ENCODE results near the gene LZTS3.
"Not testable (repeated sequence)": the region's sequence is repeated elsewhere in the genome, so short reads cannot be mapped to it uniquely, and the experiment has no call there.

LZTS3 gene

DNA sequence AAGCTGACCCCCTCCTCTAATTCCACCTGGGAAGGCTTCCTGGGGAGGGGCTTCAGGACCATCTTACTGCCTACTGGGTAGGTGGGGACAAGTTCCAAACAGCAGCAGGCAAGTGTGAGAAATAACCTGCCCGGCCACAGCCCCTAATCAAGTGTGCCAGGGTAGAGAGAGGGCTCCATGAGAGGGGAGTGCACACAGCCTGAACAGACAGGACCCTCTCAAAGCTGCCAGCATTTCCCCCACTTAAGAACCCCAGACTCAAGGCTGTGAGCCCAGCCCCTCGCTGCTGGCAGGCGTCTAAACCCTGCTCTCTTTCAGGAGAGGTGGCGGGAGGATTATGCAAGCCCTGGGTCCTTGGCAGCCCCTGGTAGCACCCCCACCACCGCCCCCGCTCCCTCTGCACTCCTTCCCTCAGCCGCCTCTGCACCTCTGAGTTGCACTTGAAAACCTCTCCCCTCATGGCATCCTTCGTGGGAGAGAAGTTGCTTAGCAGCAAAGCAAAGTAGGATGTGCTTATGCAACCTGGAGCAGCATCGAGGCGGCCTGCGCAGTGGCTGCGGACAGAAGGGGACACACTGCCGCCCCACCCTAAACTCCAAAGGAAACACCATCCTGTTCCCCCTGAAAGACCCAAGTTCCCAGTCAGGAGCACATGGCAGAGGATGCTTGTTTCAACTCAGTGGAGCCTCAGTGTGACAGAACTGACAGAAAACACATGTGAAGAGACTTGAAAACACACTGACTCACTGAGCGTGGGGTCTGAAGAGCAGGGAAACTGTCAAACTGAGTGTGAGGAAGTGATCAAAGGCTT lies 20.7 kb upstream of the LZTS3 start:
- no peak for DNase-seq

DNA sequence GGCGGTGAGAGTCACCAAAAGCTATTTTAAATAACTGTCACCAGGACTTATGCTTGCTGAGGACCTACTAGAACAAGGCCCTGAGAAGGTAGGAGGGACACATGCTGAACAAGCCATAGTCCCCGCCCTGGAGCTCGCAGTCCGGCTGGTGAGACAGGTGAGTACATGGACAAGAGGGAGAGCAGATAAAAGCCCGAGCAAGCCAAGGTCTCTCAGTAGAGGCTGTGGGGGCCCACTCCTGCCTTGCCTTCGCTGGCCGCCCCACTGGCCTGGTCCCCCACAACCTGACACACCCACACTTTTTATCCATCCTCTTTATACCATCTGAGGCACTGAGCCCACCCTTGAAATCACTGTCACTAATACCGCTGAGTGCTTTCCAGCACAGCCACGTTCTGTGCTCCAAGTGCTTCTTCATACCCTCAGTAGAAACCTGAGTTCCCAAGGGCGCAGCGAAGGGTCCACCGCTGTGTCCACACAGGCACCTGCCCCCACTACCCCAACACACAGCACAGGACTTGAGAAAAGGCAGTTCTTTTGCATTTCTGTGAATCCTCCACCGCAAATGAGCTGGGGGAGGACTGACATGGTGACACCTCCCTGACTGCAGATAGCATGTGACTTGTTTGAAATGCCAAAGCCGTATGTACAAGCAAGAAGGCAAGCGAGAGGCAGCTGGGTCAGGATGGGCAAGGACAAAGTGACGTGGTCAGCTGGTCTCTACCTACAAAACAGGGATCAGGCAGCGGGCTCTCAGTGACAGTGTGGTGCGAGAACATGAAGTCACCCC lies 19.1 kb upstream of the LZTS3 start:
- no peak for DNase-seq

DNA sequence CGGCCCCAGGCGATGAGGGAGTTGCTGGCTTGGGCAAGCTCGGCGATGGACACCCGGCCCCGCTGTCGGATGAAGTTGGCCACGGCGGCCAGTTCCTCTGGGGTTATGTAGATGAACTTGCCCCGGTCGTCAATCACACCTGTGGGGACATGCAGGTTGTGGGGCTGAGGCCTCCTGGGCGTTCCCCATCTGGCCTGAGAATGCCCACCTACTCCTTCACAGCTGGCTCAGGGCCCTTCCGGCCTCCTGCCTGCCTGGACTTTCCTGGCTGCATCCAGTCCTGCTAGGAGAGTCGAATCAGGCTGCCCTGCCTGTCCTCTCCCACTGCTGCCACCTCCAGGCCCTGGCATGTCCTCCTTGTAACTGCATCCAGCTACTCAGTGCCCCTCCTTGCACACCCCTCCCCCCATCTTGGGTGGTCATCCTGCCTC lies 17.3 kb upstream of the LZTS3 start:
- no peak for DNase-seq

DNA sequence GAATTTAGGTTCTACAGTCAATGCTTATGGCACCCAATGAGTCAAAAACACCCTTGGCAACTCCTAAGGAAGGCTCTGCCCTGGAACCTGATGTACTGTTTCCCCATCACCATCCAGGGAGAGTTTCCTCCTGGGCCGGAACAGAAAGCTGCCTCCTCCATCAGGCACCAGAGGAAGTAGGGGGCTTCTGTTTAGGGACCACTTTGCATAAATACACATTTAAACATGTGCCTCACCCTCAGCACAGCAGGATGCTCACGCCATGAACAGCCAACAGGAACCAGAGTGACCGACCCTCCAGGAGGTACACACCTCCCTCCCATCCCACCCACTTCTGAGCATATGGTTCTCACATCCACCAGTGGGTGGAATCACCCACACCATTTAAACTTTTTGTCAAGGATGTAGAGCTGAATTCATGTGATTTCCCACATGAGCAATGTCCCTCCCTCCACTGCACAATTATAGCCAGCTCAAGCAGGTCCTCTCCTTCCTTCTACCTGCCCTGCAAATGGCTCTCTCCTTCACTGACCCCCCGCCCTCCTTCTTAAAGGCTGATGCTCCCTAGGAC lies 16.3 kb upstream of the LZTS3 start:
- no peak for DNase-seq

DNA sequence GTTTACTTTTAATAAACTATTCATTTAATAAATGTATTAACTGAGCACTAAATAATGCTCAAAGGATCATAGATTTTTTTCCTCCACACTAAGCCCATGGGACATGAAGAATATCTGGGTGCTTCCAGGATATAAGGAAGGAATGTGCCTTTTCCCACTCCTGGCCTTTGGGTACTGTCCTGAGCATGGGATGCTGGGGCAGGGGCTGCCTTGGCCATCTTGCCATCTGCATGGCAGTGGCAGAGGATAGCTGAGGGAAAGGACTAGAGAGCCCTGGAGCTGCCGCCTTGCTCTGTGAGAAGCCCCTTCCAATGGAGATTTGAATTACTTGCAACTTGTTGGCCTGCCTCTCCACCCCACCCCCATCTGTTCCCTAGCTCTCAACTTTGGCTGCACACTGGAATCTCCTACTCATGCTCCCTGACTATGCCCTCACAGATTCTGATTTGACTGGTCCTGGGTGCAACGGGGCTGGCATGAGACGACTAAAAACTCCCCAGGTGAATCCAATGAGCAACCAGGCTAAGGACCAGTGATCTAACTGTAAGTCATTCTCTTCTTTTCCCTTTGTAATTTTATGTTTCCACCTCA lies 15.6 kb upstream of the LZTS3 start:
- DNase-seq, result no peak

DNA sequence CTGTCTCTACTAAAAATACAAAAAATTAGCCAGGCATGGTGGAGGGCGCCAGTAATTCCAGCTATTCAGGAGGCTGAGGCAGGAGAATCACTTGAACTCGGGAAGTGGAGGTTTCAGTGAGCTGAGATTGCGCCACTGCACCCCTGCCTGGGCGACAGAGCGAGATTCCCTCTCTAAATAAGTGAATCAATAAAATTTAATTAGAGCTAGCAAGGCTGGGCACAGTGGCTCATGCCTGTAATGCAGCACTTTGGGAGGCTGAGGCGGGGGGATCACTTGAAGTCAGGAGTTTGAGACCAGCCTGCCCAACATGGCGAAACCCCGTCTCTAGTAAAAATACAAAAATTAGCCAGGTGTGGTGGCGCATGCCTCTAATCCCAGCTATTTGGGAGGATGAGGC lies 14.5 kb upstream of the LZTS3 start:
- DNase-seq, result not testable (repeated sequence)

DNA sequence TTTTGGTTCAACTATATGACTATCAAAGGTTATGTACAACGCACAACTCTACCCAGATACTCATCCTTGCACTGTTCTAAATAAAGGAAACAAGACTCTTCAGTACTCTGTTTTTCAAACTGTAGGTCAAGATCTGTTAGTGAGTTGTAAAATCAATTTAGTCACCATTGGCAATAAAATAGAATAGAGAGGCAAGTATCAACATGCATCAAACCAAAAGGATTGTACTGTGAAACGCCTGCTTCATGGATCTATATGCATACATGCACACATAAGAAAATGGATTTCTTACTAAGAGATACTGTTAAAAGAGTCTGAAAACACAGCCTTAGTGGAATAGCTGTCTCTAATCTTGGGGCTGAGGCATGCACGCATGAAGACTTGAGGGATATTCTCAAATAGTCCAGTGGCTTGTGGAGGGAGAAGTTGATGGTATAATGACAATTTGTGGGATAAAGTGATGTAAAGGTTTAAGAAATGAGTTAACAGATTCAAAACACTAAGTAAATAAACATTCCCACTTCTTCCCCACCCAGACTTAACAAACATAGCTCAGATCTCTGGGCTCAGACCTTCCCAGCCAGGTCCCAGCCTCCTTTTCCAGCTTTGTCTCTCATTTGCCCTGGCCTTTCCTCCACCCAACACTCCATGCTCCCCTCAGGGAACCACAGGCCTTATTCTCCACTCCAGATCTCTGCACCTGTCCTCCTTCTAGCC lies 10.7 kb upstream of the LZTS3 start:
- no peak for DNase-seq

DNA sequence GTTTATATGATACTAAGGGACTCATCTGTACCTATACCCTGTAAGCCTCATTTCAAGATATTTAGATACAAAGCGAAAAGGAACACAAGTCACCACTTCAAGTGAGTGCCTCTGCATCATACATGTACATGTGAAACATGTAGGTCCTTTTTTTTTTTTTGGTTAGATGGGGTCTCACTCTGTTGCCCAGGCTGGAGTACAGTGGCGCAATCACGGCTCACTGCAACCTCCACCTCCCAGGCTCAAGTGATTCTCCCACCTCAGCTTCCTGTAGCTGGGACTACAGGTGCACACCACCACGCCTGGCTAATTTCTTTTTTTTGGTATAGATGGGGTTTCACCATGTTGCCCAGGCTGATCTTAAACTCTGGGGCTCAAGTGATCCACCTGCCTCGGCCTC lies 9.1 kb upstream of the LZTS3 start:
- DNase-seq, result not testable (repeated sequence)

DNA sequence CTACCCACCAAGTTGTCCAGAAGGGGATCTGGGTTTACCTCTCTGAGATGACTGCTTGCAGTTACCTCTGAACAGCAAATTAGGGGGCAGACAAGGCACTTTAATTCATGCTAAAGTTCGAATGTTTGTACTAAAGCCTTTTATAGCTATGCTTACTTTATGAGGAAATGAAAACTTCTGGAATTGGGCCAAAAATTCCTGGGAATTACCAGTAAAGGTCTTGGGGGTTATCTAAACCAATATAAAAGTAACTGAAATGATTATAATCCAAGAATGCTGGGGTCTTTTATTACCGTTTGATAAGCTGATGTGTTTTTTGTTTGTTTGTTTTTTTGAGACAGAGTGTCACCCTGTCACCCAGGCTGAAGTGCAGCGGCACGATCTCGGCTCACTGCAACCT lies 7.9 kb upstream of the LZTS3 start:
- DNase-seq, result no peak

DNA sequence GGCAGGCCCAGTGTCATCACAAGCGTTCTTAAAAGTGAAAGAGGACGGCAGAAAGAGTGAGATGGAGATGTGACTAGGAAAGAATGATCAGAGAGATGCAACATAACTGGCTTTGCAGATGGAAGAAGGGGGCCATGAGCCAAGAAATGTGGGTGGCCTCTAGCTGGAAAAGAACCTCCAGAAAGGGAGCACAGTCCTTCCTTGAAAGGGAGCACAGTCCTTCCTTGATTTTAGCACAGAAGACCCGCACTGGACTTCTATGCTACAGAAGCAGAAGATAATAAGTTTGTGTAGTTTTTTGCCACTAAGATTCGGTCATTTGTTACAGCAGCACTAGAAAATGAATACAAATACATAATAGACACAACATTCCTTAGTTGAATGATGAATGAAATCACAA lies 7.0 kb upstream of the LZTS3 start:
- DNase-seq, result no peak

DNA sequence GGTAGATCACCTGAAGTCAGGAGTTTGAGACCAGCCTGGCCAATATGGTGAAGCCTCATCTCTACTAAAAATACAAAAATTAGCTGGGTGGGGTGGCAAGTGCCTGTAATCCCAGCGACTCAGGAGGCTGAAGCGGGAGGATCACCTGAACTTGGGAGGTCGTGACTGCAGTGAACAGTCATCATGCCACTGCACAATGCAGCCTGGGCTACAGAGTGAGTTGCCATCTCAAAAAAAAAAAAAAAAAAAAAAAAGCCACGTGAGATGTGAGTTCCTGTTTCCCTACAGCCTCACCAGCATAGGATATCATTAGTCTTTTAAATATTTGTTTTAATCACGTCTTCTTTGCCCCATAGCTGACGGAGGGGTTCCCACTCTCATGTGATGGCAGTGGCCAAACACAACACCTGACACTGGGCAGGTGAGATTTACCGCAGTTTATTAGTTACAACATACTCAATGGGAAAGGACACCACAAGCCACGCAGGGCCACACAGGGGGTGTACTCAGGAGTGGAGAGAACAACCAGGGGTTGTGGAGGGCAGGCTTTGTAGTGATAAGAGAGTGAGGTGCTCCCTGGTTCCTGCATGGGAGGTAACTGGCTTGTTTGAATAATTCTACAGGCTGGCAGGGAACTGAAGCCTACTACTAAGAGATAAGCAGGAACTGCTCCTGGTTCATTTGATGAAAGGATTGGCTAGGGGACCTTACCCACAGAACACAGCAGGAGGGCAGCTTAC lies 4.6 kb upstream of the LZTS3 start:
- DNase-seq, result no peak

DNA sequence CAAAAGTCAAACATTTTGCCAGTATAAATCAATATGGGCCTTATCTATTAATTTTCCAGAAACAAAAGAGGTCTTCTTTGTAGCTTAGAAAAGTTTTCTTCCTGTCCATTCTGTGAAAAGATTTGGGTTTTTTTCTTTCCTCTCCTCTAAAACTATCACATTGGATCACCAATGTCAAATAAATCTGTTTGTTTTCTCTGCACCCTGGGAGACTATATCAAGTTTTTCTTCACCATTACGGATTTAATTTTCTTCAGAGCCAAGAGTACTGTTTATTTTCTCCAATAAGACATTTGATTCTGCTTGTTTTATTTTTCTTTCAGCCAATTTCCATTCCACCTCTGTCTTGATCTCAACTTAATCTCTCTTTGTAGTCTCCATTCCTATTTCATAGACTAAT lies 1.9 kb upstream of the LZTS3 start:
- DNase-seq, result no peak

DNA sequence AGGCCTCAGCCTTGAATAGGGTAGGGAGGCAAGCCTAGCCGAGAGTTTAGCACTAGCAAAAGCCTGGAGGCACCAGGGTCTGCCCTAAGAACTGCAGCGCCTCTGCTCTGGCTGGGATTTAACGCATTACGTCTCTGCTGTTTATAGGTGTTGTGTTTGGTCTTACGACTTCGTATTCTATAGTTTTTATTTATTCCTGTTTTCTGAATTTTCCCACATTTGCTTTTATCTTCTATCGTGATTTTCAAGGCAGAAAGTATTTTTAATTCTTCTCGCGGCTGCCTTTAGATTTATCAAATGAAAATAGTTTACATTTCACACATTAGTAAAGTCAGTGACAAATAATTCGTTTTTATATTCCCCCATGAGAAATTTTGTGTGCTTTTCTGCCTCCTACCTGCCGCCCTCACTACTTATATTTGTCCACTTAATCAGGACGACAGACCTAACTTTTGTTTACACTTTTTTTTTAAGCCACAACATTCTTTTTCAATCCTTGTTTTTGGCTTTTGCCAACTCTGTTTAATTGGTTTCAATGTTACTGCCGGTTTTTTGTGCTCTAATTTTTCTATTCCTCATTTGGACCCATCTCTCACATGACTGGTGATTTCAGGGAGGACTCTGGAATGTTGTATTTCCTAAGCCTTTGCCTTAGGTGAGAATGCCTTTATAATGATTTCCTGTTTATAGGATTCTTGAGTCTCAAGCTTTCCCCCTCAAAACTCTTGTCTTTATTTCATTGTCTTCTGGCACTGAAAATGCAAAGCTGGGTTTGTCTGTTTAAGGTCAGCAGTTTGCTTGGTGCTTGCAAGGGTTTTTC lies 1.3 kb upstream of the LZTS3 start:
- DNase-seq, result no peak

DNA sequence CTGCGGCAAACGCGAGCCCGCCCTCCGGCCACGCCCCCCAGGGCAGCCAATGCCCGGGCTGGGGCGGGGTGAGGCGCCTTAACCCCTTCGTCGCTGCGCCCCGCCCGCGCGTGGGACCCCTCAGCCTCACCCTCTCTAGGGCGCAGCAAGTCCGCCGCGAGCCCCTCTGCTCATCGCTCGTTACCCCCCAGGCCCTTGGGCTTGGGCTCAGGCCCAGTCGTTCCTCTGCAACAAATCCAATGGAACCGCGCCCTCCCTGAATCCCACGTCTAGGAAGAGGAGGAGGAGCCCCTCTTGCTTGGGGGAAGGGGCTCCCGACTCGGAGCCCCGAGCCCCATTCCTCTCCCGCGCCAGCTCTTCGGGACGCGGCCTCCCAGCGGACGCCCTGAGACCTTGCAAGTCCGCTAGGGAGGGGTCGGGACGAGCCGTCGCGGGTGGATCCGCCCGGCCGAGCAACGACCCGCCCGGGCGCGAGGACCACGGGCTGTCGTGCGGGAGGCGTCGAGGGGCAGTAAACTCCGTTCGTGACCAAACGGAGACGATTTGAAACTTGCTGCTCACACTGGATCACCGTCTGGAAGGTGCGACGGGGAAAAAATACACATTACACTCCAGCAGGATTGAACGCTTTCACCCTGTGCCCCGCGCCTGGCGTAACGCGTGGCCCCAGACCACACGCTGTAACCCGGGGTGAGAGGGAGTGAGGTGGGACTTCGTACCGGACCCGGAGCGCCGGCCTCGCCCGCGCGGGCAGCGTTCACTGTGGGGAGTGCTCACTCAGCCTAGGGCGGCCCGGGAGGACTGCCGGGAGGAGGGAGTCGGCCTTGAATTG lies 477 bp upstream of the LZTS3 start:
- peak; percentile 96 for DNase-seq

DNA sequence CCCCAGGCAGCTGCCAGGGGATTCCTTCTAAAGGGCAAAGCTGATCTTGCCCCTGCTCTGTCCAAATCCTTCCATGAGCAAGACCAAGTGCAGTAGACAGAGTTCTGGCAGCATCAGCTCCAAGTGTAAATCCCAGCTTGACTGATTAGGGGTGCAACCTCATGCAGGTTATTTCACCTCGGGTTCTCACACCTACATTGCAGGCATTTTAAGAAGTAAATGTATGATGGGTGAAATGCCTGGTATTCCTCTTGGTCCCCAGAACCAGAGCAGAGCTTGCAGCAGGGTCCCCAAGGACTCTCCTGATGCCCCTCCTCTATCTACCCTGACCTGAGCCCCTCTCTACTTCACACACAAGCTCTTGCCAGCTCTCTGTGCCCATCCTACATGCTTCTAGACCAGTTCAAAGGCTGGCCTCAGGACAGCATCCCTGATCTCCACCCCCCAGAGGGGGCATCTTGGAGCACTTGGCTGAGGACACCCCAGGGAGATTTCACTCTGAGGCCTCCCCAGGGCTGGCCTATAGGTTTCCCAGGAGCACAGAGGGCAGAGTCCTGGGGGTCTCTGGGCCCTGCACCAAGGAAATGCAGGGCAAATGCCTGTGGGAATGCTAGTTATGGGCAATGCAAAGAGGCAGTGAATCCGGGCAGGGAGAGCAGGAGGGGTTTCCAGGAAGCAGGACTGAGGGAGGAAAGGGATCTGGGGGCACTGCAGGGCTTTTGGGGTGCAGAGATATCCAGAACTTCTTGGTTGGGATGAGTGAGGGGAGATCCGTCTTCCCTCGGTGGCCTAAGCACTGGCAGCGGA lies 1.0 kb downstream of the LZTS3 start:
- no peak for DNase-seq

DNA sequence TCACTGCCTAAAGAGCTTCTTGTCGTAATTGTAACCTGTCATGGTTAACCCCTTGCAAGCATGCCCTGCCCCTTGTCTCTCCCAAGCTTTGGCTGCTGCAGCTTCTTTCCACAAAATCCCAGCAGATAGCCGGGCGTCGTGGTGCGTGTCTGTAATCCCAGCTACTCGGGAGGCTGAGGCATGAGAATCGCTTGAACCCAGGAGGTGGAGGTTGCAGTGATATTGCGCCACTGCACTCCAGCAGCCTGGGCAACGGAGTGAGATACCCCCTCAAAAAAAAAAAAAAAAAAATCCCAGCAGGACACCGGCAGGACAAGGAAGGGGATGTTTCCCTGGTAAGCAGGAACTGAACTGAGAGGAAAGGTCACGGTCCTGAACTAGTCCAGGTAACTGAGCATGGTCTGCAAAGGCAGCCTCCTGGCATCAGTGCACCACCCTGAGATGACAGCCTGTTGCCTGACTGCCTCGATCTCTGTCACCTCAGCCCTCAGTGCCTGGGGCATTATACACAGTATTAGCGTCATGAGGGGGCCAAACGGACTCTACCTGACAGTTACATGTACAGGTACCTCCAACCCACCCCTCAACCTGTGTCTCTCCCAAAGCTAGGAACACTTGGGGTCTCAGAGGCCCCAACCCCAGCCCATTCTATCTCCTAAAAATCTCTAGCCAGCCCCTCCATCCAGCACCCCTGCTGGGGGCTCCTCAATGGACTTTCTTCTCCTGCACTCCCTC lies 1.8 kb downstream of the LZTS3 start:
- no peak for DNase-seq

DNA sequence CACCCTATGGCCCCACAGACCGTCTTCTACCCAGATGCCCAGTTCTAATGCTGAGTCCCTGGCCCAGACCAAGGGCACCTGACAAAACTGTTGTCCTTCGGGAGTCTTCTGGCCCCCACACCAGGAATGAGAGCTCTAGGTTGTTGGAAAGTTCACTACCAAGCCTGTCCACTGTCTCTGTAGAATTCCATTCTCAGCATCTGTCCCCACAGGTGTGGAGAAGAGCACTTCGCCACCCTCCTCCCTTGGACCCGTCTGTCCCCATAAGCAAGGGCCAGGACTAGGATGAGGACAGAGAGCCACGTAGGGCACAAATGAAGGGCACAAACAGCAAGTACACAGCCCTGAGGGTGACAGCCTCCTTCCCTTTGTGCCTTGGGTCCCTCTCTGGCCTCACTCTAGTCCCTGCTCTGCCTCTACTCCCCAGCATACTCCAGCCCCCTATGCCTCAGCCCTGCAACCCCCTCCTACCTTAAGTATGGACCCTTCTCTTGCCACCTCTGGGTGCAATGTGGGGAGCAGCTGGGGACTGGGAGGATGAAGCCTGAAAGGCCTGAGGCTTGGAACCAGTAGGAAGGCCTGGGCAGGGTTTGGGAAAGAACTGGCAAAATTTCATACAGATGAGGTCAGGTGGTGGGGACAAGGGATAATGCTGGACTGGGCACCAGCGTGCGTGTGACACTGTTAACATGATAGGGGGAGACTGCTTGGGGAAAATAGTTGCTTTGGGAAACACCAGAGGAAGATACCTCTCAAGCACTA lies 4.3 kb downstream of the LZTS3 start:
- no peak for DNase-seq
